Measurements from ENCODE around the gene WDR91. TPM values are rescaled to one million over a fixed set of nuclear protein-coding genes. Genes with fewer than 3 reads are reported as not detected.
"Not testable (repeated sequence)": the region's sequence is repeated elsewhere in the genome, so short reads cannot be mapped to it uniquely, and the experiment has no call there.

Gene WDR91
- polyA plus RNA-seq (ENCODE audit: insufficient read length), result 9.6 TPM

DNA sequence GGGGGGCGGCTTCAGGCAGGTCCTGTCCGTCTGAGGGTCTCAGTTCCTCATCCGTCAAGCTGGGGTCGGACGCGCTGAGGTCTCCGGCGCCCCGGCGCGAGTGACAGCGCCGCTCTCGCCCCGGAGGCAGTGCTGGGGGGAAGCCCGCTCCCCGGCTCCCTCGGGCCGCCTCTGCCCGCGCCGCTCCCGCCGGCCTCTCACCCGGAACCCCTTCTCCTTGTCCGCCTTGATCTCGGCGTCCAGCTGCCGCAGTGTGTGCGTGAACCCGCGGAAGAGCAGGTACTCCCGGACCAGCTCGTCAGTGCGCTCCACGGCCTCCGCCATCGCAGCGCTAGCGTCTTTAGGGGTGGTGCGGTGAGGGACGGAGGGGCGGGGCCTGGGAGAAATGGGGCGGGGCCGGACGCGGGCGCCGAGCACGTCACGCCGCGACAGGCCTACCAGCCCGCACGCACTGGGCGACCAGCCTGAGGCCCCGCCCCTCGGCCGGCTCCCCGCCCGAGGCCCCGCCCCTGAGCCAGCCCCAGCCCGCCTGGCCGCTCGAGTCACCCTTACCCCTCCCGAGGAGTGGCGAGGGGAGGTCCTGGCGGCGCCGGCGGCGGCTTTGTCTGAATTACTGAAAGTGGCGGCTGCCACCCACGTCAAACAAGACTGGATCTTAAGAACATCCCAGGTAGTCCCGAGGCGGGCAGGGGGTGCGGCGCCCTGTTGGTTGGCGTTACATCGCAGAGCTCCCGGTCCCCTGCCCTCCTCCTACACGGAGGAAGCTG, at the start of gene WDR91:
Gene WDR91 (minus strand): TSS at position 348 of the 767 bp plus-strand sequence. CDS start 24 bp downstream, at position 324.
- DNase-seq (ENCODE audit: low read depth), result peak; percentile 71

DNA sequence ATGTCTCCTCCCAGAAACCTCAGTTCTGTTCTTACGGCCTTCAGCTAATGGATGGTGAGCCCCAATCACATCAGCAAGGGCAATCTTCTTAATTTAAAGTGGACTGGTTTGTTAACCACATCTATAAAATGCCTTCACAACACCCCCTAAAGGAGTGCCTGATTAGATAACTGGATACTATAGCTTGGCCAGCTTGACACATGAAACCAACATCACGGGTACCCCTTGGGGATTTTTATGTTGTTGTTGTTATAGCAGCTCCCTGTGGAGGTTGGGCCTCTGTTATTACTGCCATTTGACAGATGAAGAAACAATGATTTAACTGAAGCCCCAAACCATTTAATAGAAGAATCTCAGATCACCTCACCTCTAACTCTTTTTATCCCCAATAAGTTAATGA, 49.1 kb upstream of the WDR91 start:
- DNase-seq (ENCODE audit: low read depth), result no peak

DNA sequence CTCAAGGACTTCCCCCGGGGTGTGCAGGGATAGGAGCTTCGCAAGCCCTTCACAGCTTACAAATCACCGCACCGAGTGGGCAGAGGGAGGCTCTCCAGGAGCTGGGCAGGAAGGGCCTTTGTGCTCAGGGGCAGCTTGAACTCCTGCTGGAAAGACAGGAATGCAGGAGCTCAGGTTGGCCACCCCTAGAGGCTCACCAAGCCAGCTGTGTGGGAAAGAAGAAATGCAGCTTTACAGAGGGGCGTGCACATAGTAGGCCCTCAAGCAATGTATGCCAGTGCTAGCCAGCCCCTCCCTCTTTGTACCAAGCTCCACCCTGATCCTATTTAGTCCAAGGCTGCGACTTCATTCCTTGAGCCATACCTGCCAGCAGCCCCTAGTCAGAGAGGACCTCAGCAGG, 48.4 kb upstream of the WDR91 start:
- DNase-seq (ENCODE audit: low read depth), result no peak

DNA sequence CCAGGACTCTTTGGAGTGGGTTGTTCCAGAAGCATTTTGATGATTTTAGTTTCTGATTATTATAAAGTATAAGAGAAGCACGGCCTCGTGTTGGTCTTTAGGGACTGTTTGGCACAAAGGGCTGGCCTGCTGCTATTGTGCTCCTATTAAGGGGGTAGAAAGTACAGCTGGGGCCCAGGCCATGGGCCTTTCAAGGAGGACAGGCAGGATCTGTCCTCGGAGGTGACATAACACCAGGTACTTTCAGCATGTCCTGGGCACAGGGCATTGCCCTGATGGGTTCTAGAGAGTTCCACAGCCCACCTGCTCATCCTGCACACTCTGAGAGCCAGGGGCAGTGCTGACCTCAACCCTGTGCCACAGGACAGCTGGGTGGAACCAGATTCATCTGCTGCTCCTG, 47.3 kb upstream of the WDR91 start:
- no peak for DNase-seq (ENCODE audit: low read depth)

DNA sequence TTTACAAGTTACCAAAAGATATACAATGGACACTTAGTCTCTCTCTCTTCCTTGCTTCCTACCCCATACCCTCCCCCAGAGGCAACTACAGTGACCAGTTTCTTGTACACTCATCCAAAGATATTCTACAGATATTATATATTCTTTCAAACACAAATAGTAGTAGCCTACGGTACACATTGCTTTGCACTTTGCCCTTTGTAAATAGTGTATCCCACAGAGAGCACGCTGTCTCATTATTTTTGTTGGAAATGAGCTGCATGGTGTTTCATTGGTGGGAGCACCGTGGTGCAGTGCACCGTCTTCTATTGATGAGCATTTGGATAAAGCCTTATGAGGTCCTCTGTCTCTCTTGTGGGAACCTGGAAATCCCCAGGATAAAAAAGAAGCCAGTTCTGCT, 46.5 kb upstream of the WDR91 start:
- no peak for DNase-seq (ENCODE audit: low read depth)

DNA sequence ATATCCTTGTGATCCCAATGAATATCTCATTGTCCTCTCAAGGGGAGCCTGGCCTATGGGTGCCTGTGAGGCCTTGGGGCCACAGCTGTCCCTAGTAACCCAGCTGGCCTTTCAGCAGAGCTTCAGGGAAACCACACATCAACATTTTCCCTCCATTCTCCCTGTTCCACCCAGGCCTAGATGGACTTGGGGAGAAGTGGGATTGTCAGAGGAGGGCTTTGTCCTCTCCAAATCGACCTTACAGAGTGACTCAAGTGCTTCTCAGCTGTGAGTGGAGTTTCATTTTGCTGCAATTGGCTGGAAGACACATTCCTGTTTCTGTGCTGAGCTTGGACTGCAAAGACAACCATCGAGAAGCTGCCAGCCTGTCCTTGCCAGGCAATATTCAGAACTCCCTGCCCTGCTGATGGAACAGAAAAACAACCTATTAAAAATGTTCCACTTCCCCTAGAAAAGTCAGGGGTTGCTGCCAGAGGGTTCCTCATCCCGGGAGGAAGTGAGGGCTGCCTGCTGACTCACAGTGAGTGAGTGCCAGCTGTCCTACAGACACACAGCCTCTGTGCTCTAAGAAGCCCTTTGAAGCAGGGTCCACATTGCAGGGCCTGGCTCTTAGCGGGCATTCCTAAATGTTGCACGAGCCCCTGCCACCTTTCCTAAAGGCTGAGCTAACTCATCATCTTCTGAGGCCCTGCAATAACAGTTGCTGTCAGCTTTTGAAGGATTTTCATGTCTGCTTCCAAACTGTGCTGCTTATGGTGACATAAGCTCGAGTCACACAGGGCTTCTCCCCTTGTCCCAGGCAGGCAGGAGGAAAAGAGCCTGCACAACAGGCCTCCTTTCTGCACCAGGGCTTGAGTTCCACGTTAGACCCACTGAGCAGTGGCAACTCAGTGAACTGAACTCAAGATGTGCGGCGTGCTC, 42.8 kb upstream of the WDR91 start:
- DNase-seq (ENCODE audit: low read depth), result peak; percentile 32

DNA sequence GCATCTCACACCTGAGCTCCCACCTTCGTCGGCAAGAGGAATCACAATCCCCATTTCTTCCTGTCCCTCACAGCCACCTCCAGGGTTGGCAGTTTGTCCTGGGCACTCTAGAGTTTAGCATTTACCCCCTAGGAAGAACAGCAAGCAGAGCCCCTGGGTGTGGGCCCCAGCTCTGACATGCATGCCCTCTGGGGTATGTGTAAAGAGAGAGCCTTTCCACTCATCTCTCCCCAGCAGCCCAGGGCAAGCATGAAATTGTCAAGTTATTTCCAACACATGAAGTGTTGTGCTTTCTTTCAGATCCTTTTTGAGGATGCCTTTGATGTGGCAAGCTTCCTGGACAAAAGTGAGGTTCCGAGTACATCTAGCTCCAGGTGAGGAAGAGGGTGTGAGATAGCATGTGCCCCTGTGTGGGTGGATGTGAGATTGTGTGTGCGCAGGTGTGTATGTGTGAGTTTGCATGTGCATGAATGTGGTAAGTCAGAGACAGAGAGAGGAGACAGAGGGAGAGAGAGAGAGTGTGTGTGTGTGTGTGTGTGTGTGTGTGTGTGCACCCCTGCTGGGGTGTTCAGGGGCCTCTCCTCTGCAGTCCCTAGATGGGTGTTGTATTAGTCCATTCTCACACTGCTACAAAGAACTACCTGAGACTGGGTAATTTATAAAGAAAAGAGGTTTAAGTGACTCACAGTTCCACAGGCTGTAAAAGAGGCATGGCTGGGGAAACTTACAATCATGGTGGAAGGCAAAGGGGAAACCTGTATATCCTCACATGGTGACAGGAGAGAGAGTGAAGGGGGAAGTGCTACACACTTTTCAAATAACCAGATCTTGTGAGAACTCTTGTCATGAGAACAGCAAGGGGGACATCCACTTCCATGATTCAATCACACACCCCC, 40.4 kb upstream of the WDR91 start:
- DNase-seq (ENCODE audit: low read depth), result no peak

DNA sequence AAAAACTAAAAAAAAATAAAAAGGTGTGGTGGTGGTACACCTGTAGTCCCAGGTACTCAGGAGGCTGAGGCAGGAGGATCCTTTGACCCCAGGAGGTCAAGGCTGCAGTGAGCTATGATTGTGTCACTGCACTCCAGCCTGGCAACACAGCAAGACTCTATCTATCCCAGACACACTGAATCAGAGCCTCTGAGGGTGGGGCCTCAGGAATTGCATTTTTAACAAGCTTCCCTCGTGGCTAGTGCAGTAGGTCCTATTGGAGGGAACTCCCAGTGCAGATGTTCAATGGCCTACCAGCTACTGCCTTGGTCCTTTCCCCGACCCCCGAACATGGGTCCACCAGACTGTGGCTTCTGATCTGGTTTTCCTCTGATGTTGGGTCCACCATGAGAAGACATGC, 37.2 kb upstream of the WDR91 start:
- no peak for DNase-seq (ENCODE audit: low read depth)

DNA sequence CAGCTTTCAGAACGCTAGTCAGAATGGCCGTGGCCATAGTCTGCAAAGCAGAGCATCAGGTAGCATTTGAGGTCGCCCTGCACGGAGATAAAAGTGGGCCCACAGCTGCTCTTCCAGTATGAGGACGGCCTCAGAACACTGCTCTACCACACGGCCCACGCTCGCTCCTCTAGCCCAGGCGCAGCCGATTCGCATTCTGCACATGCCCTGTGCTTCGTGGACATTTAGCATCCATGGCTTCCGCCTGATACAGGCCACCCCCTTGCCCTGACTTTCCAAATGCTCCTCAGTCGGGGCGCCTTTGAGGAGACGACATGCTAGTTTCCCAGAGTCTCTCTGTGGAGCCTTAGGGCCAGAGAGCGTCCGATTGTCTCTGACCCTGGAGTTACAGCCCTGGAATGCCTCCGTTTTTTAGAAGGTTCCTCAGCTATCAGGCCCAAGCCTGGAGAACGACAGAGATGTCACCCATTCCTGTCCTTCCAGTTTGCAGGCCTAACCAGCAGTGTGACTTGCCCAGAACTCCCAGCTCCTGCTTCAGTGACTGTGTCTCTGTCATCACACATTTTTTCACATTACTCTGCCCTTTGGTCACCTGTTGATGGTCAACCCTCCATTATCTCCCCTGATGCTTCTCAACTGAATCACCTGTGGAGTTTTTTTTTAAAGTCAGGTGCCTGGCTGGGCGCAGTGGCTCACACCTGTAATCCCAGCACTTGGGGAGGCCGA, 36.6 kb upstream of the WDR91 start:
- no peak for DNase-seq (ENCODE audit: low read depth)

DNA sequence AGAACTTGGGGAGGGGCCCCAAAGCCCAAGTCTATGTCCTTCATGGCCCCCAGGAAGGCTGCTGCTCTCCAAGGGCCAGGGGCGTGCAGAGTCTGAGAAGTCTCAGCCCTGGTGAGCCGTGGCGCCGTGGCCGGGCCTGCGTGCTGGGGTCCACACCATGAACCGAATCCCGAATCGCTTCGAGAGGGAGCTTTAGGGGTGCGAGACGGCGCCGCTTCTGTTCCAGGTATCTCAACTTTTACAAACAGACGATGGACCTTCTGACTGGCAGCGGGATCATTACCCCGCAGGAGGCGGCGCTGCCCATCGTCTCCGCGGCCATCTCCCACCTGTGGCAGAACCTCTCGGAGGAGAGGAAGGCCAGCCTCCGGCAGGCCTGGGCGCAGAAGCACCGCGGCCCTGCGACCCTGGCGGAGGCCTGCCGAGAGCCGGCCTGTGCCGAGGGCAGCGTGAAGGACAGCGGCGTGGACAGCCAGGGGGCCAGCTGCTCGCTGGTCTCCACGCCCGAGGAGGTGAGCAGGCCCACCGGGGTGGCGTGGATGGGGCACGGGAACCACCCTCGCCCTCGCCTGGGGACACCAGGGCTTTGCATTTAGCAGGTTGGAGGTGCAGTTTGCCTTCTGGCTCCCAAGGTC, 35.0 kb upstream of the WDR91 start:
- no peak for DNase-seq (ENCODE audit: low read depth)

DNA sequence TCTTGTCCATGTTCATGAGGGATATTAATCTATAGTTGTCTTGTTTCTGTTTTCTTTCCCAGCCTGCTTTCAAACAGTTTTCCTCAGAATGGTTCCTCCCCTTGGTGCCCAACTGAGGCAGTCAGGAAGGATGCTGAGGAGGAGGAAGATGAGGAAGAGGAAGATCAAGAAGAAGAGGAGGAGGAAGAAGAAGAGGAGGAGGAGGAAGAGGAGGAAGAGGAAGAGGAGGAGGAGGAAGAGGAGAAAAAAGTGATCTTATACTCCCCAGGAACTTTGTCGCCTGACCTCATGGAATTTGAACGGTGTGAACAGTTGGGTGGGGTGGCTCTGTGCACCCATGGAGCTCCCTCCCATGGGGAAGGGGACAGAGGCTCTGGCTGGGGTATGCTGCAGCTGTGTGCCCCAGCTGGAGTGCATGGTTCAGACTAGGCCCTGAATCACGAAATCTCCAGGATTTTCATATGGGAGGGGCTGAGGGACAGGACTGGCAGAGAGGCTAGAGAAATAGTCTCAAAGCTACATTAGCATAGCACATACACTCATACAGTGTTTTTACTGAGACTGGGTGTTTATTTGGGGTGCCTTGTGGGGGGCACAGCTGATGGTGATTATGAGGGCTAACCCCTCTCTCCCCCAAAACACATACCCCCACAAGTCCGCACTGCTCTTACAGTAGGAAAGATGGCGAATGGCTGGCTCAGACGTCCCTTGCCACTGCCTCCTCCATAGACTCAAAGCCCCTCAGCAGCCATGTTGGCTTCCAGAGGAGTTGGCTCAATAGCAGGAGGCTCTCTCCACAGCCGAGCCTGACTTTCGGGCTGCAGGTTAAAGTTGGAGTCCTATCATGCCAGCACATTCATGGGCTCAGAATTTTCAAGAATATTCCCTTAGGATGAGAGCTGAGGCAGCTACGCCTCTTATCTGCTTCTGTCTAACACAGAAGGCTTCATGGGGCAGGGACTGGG, 34.2 kb upstream of the WDR91 start:
- no peak for DNase-seq (ENCODE audit: low read depth)

DNA sequence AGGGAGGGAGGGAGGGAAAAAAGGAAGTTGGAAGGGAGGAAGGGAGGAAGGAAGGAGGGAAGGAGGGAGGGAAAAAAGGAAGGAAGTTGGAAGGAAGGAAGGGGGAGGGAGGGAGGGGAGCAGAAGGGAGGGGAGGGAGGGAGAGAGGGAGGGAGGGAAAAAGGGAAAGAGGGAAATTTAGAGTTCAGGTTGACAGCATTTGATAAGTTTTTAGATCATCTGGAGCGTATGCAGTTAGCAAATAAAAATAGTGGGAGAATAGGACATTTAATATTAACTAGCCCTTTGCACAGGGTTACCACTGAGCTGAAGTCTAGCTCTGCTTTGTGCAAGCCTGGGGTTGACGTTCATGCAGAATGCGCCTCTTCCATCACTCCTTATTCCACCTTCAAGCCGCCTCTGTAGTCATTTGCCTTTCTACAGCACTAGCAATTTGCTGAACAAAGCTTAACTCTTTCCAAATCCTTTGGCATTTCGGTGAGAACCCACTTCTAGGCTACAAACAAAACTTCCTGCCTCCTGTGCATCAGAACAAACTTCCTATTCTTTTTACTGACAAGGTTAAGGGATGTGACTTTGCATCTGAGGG, 30.9 kb upstream of the WDR91 start:
- DNase-seq (ENCODE audit: low read depth), result no peak

DNA sequence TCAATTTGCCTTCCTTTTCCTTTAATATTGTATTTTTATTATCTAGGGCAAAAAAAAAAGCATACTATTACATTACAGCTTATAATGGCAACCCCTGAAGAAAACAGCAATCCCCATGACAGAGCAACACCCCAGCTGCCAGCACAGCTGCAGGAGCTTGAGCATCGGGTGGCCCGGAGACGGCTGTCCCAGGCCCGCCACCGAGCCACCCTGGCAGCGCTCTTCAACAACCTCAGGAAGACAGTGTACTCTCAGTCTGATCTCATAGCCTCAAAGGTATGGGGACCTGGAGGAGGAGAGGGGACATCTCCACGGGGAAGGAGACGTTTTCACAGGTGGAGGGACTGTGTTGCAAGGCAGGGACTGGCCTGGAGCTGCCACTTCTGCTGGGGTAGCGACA, 29.1 kb upstream of the WDR91 start:
- DNase-seq (ENCODE audit: low read depth), result no peak

DNA sequence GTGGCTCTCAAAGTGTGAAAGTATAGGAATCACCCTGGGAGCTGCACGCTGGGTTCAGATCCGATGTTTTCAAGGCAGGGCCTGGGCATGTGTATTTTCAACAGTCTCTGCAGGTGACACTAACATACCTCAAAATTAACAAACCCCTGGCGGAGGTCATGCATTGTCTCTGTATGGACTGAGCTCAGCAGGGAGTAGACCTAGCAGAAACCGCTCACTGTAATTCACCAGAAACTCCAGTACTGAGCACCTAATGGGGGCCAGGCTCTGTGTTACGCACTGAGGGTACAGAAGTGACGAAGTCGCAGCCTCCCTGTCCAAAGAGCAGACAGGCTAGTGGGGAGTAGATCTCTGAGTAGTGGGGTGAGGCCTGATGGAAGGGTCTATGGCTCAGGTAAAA, 27.9 kb upstream of the WDR91 start:
- DNase-seq (ENCODE audit: low read depth), result no peak

DNA sequence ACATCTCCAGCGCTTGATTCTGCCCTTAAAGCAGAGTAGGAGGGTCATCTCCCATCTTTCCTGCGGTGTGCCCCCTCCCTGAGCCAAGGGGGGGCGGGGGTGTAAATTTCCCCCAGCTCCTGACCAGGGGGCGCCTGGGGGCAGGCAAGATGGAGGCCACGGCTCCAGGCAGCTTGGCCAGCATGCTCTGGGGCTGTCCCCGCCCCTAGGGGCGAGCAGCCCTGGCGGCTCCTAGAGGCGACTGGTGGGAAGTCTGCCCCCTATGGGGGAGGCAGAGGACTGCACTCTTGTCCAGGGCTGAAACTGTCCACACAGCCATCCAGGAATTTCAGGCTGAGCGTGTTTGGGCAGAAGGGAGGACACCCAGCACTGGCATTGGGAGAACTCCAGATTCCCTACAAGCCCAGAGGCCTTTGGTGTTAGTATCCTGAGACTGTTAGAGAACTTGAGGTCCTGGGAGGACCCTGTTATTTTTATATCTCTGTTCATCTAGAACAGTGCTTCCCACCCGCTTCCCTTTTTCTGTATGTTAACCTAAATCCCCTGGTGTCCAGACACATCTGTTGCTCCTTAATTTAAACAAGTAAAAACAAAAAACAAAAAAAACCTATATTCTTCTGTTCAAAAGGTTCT, 26.9 kb upstream of the WDR91 start:
- DNase-seq (ENCODE audit: low read depth), result no peak

DNA sequence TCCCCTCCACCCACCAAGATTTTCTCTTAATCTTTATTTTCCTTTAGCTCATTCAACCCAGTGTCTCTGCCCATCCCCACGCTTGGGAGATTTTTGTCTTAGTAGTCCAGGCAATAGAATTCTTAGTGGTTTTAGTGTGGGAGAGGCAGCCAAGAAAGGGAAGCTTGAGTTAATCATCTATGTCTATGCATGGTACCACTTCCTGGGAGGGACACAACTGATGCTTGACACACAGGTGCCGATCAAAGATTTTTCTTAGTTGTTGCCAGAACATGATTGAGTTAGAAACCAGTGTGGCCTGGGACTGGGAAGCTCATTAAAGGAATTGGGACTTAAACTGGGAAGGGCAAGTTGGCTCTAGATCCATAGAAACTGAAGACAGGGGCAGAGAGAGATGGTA, 25.4 kb upstream of the WDR91 start:
- no peak for DNase-seq (ENCODE audit: low read depth)

DNA sequence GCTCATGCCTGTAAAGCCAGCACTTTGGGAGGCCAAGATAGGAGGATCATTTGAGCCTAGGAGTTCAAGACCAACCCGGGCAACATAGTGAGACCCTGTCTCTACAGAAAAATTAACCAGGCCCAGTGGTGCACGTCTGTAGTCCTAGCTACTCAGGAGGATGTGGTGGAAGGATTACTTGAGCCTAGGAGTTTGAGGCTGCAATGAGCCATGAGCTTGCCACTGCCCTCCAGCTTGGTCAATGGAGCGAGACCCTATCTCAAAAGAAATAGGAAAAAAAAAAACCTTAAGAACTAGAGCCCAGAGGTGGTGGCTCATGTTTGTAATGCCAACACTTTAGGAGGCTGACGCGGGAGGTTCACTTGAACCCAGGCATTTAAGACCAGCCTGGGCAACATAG, 24.5 kb upstream of the WDR91 start:
- DNase-seq (ENCODE audit: low read depth), result no peak

DNA sequence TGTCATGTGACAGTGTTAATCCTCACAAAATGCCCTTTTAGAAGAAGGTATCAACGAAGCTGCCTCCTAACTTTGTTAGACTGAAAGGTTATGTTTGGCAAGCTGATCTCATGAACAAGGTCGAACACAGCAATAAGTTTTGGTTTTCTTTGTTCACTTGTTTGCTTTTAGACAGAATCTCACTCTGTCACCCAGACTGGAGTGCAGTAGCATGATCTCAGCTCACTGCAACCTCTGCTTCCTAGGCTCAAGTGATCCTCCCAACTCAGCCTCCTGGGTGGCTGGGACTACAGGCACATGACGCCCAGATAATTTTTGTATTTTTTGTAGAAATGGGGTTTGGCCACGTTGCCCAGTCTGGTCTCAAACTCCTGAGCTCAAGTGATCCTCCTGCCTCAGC, 23.4 kb upstream of the WDR91 start:
- no peak for DNase-seq (ENCODE audit: low read depth)

DNA sequence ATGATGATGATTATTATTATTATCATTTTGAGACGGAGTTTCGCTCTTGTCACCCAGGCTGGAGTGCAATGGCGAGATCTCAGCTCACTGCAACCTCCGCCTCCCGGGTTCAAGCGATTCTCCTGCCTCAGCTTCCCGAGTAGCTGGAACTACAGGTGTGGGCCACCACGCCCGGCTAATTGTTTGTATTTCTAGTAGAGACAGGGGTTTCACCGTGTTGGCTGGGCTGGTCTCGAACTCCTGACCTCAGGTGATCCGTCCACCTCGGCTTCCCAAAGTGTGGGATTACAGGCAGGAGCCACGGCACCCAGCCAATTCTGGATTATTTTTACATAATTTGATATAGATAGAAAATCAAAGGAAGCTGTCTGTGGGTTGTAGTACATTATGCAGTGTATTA, 22.8 kb upstream of the WDR91 start:
- not testable (repeated sequence) for DNase-seq (ENCODE audit: low read depth)
